ENCODE data around the gene SYNJ2. TPM values are rescaled to one million over a fixed set of nuclear protein-coding genes. Genes with fewer than 3 reads are reported as not detected.

The SYNJ2 gene
- total RNA-seq, 1 experiment from 2014 or later = 24.5 TPM

- peaks cover 7 to 24% (median 7%) of the 10 kb centered on the region in 3 experiments for H3K36me3 Mint-ChIP-seq (ENCODE audit: insufficient read depth in 1 of 3, low read depth in 3 of 3)
- no peak overlapping the region for H3K27ac ChIP-seq (ENCODE audit: insufficient read length, low read depth, low read length)
Observed at GRCh38 chr6:158033751-158034702, 52.4 kb downstream of the SYNJ2 start.

More at GRCh38 chr6:158033751-158034702, 52.4 kb downstream of the SYNJ2 start:
- Histone ChIP-seq H3K23me2 (ENCODE audit: insufficient read length, low read depth, low read length, poor library complexity, severe bottlenecking) (no peaks in the 10 kb centered on the region), H2BK15ac (ENCODE audit: low read depth, low read length) (no peak overlapping the region; the same call in 1 of the 2 replicates), H4K20me1 (ENCODE audit: control insufficient read depth, insufficient read depth, insufficient read length) (no peaks in the 10 kb centered on the region), H3K9ac (ENCODE audit: extremely low read depth, insufficient read length, low read length) (no peak overlapping the region), H3K14ac (ENCODE audit: insufficient read depth, low read length) (no peak overlapping the region), H2BK12ac (ENCODE audit: insufficient read length, low read depth, low read length) (no peak overlapping the region), H3K23ac (ENCODE audit: insufficient read length, low read depth, low read length) (no peak overlapping the region), H3K56ac (ENCODE audit: insufficient read length, low read depth, low read length) (no peak overlapping the region), H3K27me3 (ENCODE audit: insufficient read depth, low read length) (no peaks in the 10 kb centered on the region), H4K8ac (replicated peaks; ENCODE audit: insufficient read length, low read depth, low read length) (no peak overlapping the region), H3K4me1 (ENCODE audit: insufficient read depth, low read length) (no peaks in the 10 kb centered on the region), H4K5ac (ENCODE audit: insufficient read length, low read depth, low read length) (peak overlapping the region; percentile 22), H3K9me3 (ENCODE audit: control insufficient read depth, low read depth, low read length) (no peaks in the 10 kb centered on the region), H2AFZ (ENCODE audit: low read length) (no peak overlapping the region), H3K79me2 (ENCODE audit: insufficient read depth, low read length) (no peaks in the 10 kb centered on the region), H3K4me2 (ENCODE audit: insufficient read depth, insufficient read length, low read length) (no peak overlapping the region), H2AK5ac (ENCODE audit: insufficient read length, low read length) (no peak overlapping the region), H4K91ac (ENCODE audit: insufficient read length, low read depth, low read length) (no peak overlapping the region), H3T11ph (ENCODE audit: low read length) (no peak overlapping the region), H3K4ac (ENCODE audit: low read depth, low read length) (no peak overlapping the region), H2BK5ac (ENCODE audit: insufficient read length, low read length) (no peak overlapping the region), H3K18ac (ENCODE audit: insufficient read length, low read depth, low read length) (no peak overlapping the region), H2BK120ac (ENCODE audit: low read depth, low read length, poor library complexity, severe bottlenecking) (no peak overlapping the region), H3K79me1 (ENCODE audit: insufficient read depth, low read depth, low read length, poor library complexity, severe bottlenecking) (no peaks in the 10 kb centered on the region), H2BK20ac (ENCODE audit: low read depth, low read length, poor library complexity, severe bottlenecking) (no peak overlapping the region)
- H3K9me3 Mint-ChIP-seq = peaks cover 0 to 3% of the 10 kb centered on the region in 2 experiments; a peak in 1 of 5 replicates
- H3K4me3 Mint-ChIP-seq = no peak overlapping the region
- WGBS (ENCODE audit: extremely low coverage, insufficient read length, low lambda C conversion rate) = no CpG with 5 or more reads among the region's 14 CpGs
- H3K27ac Mint-ChIP-seq = no peak overlapping the region
- no peak for TF ChIP-seq CTCF (conservative IDR thresholded peaks at IDR 0.05)
- no peaks in the 10 kb centered on the region for H3K27me3 Mint-ChIP-seq (ENCODE audit: low read depth)
- no peak for DNase-seq
- peaks cover 17% of the 10 kb centered on the region in 2 experiments for H3K4me1 Mint-ChIP-seq
